Measurements from ENCODE around the gene CENPN. TPM values are rescaled to one million over a fixed set of nuclear protein-coding genes. Genes with fewer than 3 reads are reported as not detected.

CENPN gene
- total RNA-seq, 2 donors from 2014 or later, result 10.5 to 18.1 TPM

- Histone ChIP-seq H3K9me3 (no peaks in the 10 kb centered on the region), H3K27me3 (no peaks in the 10 kb centered on the region), H3K36me3 (peaks cover 2% of the 10 kb centered on the region), H3K27ac (no peak overlapping the region), H3K4me3 (no peak overlapping the region), H3K4me1 (no peaks in the 10 kb centered on the region)
- TF ChIP-seq CTCF (IDR thresholded peaks at IDR 0.05), result no peak
- no peak for DNase-seq (ENCODE audit: low spot score)
Observed at GRCh38 chr16:80968386-80969113, 38.5 kb upstream of the CENPN start.

GRCh38 chr16:80969114-80969484, 37.9 kb upstream of the CENPN start:
- no peaks in the 10 kb centered on the region for H3K4me1 ChIP-seq
- peaks cover 4% of the 10 kb centered on the region for H3K36me3 ChIP-seq
- no peak for TF ChIP-seq CTCF (IDR thresholded peaks at IDR 0.05)
- no peak overlapping the region for H3K4me3 ChIP-seq
- no peak for DNase-seq (ENCODE audit: low spot score)
- H3K27me3 ChIP-seq, result no peaks in the 10 kb centered on the region
- no peaks in the 10 kb centered on the region for H3K9me3 ChIP-seq
- no peak overlapping the region for H3K27ac ChIP-seq

- no peak for DNase-seq (ENCODE audit: low spot score)
Observed at GRCh38 chr16:80971819-80972218, 35.2 kb upstream of the CENPN start.

GRCh38 chr16:80972611-80973010, 34.4 kb upstream of the CENPN start:
- peaks cover 4% of the 10 kb centered on the region for H3K36me3 ChIP-seq
- TF ChIP-seq CTCF (IDR thresholded peaks at IDR 0.05), result no peak
- no peak for DNase-seq (ENCODE audit: low spot score)
- H3K9me3 ChIP-seq, result no peaks in the 10 kb centered on the region
- no peak overlapping the region for H3K27ac ChIP-seq
- H3K4me1 ChIP-seq, result no peaks in the 10 kb centered on the region
- no peak overlapping the region for H3K4me3 ChIP-seq
- H3K27me3 ChIP-seq, result no peaks in the 10 kb centered on the region

More at GRCh38 chr16:80971819-80972218, 35.2 kb upstream of the CENPN start:
- TF ChIP-seq CTCF (IDR thresholded peaks at IDR 0.05), result no peak
- H3K27ac ChIP-seq, result no peak overlapping the region
- H3K36me3 ChIP-seq, result peaks cover 4% of the 10 kb centered on the region
- H3K9me3 ChIP-seq, result no peaks in the 10 kb centered on the region
- no peaks in the 10 kb centered on the region for H3K27me3 ChIP-seq
- no peak overlapping the region for H3K4me3 ChIP-seq
- no peaks in the 10 kb centered on the region for H3K4me1 ChIP-seq

- DNase-seq (ENCODE audit: low spot score), result no peak
- H3K4me3 ChIP-seq, result no peak overlapping the region
- TF ChIP-seq CTCF (IDR thresholded peaks at IDR 0.05), result no peak
- H3K36me3 ChIP-seq, result peaks cover 4% of the 10 kb centered on the region
- H3K9me3 ChIP-seq, result no peaks in the 10 kb centered on the region
- no peaks in the 10 kb centered on the region for H3K4me1 ChIP-seq
- no peaks in the 10 kb centered on the region for H3K27me3 ChIP-seq
- H3K27ac ChIP-seq, result peak overlapping the region in 1 of 2 donors; percentile 47
Observed at GRCh38 chr16:80973991-80974390, 33.0 kb upstream of the CENPN start.
